Activated T-helper 1 cell treated with Interleukin-2 at 50 U/mL for 16 hours (primary cell): ENCODE data around the gene LRIT1.

ENCODE experiments used
- DNase-seq: peaks from one replicate; pipeline ENCODE4 v3.0.0-alpha.2; 2020; ENCODE audit warnings: low read depth

Gene LRIT1

GRCh38 chr10:84214046-84214572 is 27.2 kb downstream of the LRIT1 start:
- no peak for DNase-seq

- no peak for DNase-seq
Measured at GRCh38 chr10:84213076-84213475, 28.3 kb downstream of the LRIT1 start.

- DNase-seq, result no peak
Measured at GRCh38 chr10:84212014-84212413, 29.3 kb downstream of the LRIT1 start.

- no peak for DNase-seq
Measured at GRCh38 chr10:84211566-84211965, 29.8 kb downstream of the LRIT1 start.

GRCh38 chr10:84208023-84208422 is 33.3 kb downstream of the LRIT1 start:
- DNase-seq, result no peak

- DNase-seq, result no peak
Measured at GRCh38 chr10:84205853-84206525, 35.4 kb downstream of the LRIT1 start.

GRCh38 chr10:84205049-84205852 is 36.1 kb downstream of the LRIT1 start:
- peak; percentile 28 for DNase-seq

- DNase-seq, result no peak
Measured at GRCh38 chr10:84204610-84205009, 36.7 kb downstream of the LRIT1 start.

GRCh38 chr10:84204122-84204521 is 37.2 kb downstream of the LRIT1 start:
- no peak for DNase-seq

GRCh38 chr10:84202349-84202748 is 39.0 kb downstream of the LRIT1 start:
- no peak for DNase-seq

- DNase-seq, result no peak
Measured at GRCh38 chr10:84201682-84202081, 39.7 kb downstream of the LRIT1 start.

- no peak for DNase-seq
Measured at GRCh38 chr10:84201244-84201606, 40.1 kb downstream of the LRIT1 start.

GRCh38 chr10:84200537-84201243 is 40.7 kb downstream of the LRIT1 start:
- DNase-seq, result no peak

GRCh38 chr10:84198206-84198915 is 43.0 kb downstream of the LRIT1 start:
- no peak for DNase-seq

- DNase-seq, result no peak
Measured at GRCh38 chr10:84197643-84198042, 43.7 kb downstream of the LRIT1 start.

GRCh38 chr10:84196941-84197340 is 44.4 kb downstream of the LRIT1 start:
- no peak for DNase-seq

GRCh38 chr10:84196083-84196482 is 45.3 kb downstream of the LRIT1 start:
- DNase-seq, result no peak

GRCh38 chr10:84195044-84195830 is 46.1 kb downstream of the LRIT1 start:
- no peak for DNase-seq

GRCh38 chr10:84194424-84195043 is 46.8 kb downstream of the LRIT1 start, which contains the start of gene CDHR1:
TSS of gene CDHR1 (plus strand) at chr10:84194537. CDS start at chr10:84194761, 224 bp downstream.
- no peak for DNase-seq

GRCh38 chr10:84193846-84194423 is 47.4 kb downstream of the LRIT1 start:
- DNase-seq, result no peak
